ENCODE measurements around the gene ARHGEF5. TPM values are rescaled to one million over a fixed set of nuclear protein-coding genes. Genes with fewer than 3 reads are reported as not detected.

The ARHGEF5 gene
- total and polyA plus RNA-seq, 10 of the 15 experiments (the other 5 are each of a cell fraction or from before 2014, with no cell fraction given) = 1.6 to 17.2 (median 7.8) TPM

DNA sequence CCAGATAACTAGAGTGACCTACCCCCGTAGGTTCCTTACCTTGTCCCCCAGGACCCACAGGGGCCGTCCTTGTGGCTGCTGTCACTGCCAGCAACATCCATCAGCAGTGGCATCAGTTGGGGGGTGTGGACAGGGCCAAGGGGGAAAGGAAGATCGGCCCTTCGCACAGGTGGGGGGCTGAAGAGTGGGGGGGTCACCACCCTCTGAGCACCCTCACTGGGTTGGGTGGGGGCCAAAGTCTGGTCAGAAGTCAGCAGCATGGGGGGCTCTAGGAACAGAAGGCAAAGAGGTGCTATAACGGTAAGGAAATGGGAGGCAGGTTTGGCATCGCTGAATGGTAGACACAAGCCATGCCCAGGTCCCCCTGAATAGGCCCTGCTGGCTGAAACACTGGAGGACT, 43.7 kb downstream of the ARHGEF5 start:
- ChIA-PET SMC1A (ENCODE audit: uncharacterized antibody, unreplicated experiment) (no interaction called here), CTCF (no interaction called here), POLR2A (no interaction called here), RAD21 (ENCODE audit: unreplicated experiment) (no interaction called here)
- Histone ChIP-seq H3K4me3 (no peak overlapping the region), H4K20me1 (ENCODE audit: control insufficient read depth, insufficient read depth) (no peaks in the 10 kb centered on the region), H3K36me3 (ENCODE audit: control insufficient read depth in 2 of 2, insufficient read depth in 2 of 2, low read length in 1 of 2) (no peaks in the 10 kb centered on the region), H2AFZ (ENCODE audit: control insufficient read depth, low read depth, low read length) (no peak overlapping the region), H3K27ac (ENCODE audit: control insufficient read depth, insufficient read depth) (no peak overlapping the region), H3K79me2 (ENCODE audit: control insufficient read depth, insufficient read depth, low read length) (no peaks in the 10 kb centered on the region), H3K4me1 (ENCODE audit: control insufficient read depth, insufficient read depth, low read length) (no peaks in the 10 kb centered on the region), H3K9me3 (replicated peaks; ENCODE audit: control insufficient read depth, insufficient read depth, low read length) (no peaks in the 10 kb centered on the region), H3K4me2 (ENCODE audit: control insufficient read depth, insufficient read depth) (no peak overlapping the region), H3K27me3 (replicated peaks in 1 of 2; ENCODE audit: control insufficient read depth in 2 of 2, insufficient read depth in 2 of 2, low read length in 1 of 2) (no peaks in the 10 kb centered on the region; a peak in 1 of 4 replicates), H3K9ac (ENCODE audit: control insufficient read depth, insufficient read depth, low read length) (no peak overlapping the region)
- intact Hi-C loops (cut with micrococcal nuclease; ENCODE audit: unreplicated experiment) = no loop called here
- TF ChIP-seq KAT2A (conservative IDR thresholded peaks at IDR 0.05; ENCODE audit: control insufficient read depth, low read depth, low read length) = no peak
- TF ChIP-seq NR2C2 (IDR thresholded peaks at IDR 0.05; ENCODE audit: borderline replicate concordance, control insufficient read depth, insufficient read length, low read depth) = no peak
- TF ChIP-seq, protein P1, sequence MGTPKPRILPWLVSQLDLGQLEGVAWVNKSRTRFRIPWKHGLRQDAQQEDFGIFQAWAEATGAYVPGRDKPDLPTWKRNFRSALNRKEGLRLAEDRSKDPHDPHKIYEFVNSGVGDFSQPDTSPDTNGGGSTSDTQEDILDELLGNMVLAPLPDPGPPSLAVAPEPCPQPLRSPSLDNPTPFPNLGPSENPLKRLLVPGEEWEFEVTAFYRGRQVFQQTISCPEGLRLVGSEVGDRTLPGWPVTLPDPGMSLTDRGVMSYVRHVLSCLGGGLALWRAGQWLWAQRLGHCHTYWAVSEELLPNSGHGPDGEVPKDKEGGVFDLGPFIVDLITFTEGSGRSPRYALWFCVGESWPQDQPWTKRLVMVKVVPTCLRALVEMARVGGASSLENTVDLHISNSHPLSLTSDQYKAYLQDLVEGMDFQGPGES (IDR thresholded peaks at IDR 0.05) = no peak
- TF ChIP-seq WRNIP1 (IDR thresholded peaks at IDR 0.05; ENCODE audit: borderline replicate concordance, low read depth, low read length) = no peak
- TF ChIP-seq, protein P2, sequence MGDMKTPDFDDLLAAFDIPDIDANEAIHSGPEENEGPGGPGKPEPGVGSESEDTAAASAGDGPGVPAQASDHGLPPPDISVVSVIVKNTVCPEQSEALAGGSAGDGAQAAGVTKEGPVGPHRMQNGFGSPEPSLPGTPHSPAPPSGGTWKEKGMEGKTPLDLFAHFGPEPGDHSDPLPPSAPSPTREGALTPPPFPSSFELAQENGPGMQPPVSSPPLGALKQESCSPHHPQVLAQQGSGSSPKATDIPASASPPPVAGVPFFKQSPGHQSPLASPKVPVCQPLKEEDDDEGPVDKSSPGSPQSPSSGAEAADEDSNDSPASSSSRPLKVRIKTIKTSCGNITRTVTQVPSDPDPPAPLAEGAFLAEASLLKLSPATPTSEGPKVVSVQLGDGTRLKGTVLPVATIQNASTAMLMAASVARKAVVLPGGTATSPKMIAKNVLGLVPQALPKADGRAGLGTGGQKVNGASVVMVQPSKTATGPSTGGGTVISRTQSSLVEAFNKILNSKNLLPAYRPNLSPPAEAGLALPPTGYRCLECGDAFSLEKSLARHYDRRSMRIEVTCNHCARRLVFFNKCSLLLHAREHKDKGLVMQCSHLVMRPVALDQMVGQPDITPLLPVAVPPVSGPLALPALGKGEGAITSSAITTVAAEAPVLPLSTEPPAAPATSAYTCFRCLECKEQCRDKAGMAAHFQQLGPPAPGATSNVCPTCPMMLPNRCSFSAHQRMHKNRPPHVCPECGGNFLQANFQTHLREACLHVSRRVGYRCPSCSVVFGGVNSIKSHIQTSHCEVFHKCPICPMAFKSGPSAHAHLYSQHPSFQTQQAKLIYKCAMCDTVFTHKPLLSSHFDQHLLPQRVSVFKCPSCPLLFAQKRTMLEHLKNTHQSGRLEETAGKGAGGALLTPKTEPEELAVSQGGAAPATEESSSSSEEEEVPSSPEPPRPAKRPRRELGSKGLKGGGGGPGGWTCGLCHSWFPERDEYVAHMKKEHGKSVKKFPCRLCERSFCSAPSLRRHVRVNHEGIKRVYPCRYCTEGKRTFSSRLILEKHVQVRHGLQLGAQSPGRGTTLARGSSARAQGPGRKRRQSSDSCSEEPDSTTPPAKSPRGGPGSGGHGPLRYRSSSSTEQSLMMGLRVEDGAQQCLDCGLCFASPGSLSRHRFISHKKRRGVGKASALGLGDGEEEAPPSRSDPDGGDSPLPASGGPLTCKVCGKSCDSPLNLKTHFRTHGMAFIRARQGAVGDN (IDR thresholded peaks at IDR 0.05) = no peak
- no peak for TF ChIP-seq SP1 (IDR thresholded peaks at IDR 0.05; ENCODE audit: low read depth, low read length)
- no peak for TF ChIP-seq SREBF1 (IDR thresholded peaks at IDR 0.05; ENCODE audit: low read length)
- TF ChIP-seq, protein P3, sequence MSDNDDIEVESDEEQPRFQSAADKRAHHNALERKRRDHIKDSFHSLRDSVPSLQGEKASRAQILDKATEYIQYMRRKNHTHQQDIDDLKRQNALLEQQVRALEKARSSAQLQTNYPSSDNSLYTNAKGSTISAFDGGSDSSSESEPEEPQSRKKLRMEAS (IDR thresholded peaks at IDR 0.05; ENCODE audit: low read depth, low read length) = no peak
- no peak for TF ChIP-seq NR2C1 (IDR thresholded peaks at IDR 0.05)
- TF ChIP-seq NFYA (IDR thresholded peaks at IDR 0.05; ENCODE audit: borderline replicate concordance, low read depth, low read length) = no peak
- TF ChIP-seq YBX1 (IDR thresholded peaks at IDR 0.05) = no peak
- no peak for TF ChIP-seq ESRRA (IDR thresholded peaks at IDR 0.05; ENCODE audit: low read length)
- TF ChIP-seq, protein P4, sequence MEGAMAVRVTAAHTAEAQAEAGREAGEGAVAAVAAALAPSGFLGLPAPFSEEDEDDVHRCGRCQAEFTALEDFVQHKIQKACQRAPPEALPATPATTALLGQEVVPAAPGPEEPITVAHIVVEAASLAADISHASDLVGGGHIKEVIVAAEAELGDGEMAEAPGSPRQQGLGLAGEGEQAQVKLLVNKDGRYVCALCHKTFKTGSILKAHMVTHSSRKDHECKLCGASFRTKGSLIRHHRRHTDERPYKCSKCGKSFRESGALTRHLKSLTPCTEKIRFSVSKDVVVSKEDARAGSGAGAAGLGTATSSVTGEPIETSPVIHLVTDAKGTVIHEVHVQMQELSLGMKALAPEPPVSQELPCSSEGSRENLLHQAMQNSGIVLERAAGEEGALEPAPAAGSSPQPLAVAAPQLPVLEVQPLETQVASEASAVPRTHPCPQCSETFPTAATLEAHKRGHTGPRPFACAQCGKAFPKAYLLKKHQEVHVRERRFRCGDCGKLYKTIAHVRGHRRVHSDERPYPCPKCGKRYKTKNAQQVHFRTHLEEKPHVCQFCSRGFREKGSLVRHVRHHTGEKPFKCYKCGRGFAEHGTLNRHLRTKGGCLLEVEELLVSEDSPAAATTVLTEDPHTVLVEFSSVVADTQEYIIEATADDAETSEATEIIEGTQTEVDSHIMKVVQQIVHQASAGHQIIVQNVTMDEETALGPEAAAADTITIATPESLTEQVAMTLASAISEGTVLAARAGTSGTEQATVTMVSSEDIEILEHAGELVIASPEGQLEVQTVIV (IDR thresholded peaks at IDR 0.05; ENCODE audit: borderline replicate concordance, partially characterized antibody) = no peak
- WGBS (ENCODE audit: insufficient coverage, insufficient replicate concordance, low lambda C conversion rate, missing lambda C conversion rate) = 45% methylated on average over 6 of the region's 6 CpGs
- no peak for ATAC-seq
- no TSS peak for BruUV-seq (replicated peaks)
- no peak for FAIRE-seq
- DNase-seq (ENCODE audit: low read depth, low spot score) = no peak
- in situ Hi-C loops (cut with MboI) = loop anchor here (25.0 kb wide), 1 partner anchor 487 kb away; the partner anchor contains the start of gene TCAF1

Measured in GM12878 (cell line).